ENCODE measurements around the gene INSL6. TPM values are rescaled to one million over a fixed set of nuclear protein-coding genes. Genes with fewer than 3 reads are reported as not detected.
"Not testable (repeated sequence)": the region's sequence is repeated elsewhere in the genome, so short reads cannot be mapped to it uniquely, and the experiment has no call there.

INSL6 gene
- total and polyA plus RNA-seq, 10 of the 15 experiments (the other 5 are each of a cell fraction or from before 2014, with no cell fraction given), result 0.10 to 1.6 (median 0.84) TPM; not detected in 7

DNA sequence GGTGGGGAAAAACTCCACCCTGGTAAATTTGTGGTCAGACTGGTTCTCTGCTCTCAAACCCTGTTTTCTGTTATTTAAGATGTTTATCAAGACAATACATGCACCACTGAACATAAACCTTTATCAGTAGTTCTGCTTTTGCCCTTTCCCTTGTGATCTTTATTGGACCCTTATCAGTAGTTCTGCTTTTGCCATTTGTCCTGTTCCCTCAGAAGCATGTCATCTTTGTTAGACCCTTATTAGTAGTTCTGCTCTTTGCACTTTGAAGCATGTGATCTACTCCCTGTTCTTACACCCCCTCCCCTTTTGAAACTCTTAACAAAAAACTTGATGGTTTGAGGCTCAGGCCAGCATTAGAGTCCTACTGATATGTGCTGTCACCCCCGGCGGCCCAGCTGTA, 4.8 kb downstream of the INSL6 start:
- H3K36me3 ChIP-seq (ENCODE audit: control insufficient read depth in 2 of 2, insufficient read depth in 2 of 2, low read length in 1 of 2); H3K4me2 ChIP-seq (ENCODE audit: control insufficient read depth, insufficient read depth); H3K4me3 ChIP-seq; ATAC-seq; DNase-seq (ENCODE audit: low read depth, low spot score); in situ Hi-C loops (cut with MboI); H3K9ac ChIP-seq (ENCODE audit: control insufficient read depth, insufficient read depth, low read length); BruUV-seq (replicated peaks); H2AFZ ChIP-seq (ENCODE audit: control insufficient read depth, low read depth, low read length); H4K20me1 ChIP-seq (ENCODE audit: control insufficient read depth, insufficient read depth); H3K9me3 ChIP-seq (replicated peaks; ENCODE audit: control insufficient read depth, insufficient read depth, low read length); H3K79me2 ChIP-seq (ENCODE audit: control insufficient read depth, insufficient read depth, low read length); H3K4me1 ChIP-seq (ENCODE audit: control insufficient read depth, insufficient read depth, low read length); POLR2A ChIA-PET; FAIRE-seq; CTCF ChIA-PET; RAD21 ChIA-PET (ENCODE audit: unreplicated experiment); H3K27ac ChIP-seq (ENCODE audit: control insufficient read depth, insufficient read depth); H3K27me3 ChIP-seq (replicated peaks in 1 of 2; ENCODE audit: control insufficient read depth in 2 of 2, insufficient read depth in 2 of 2, low read length in 1 of 2): not testable (repeated sequence)
- intact Hi-C loops (cut with micrococcal nuclease; ENCODE audit: unreplicated experiment), result loop anchor here (10.0 kb wide), 1 partner anchor 244 kb away; no protein-coding TSS in a partner anchor
- SMC1A ChIA-PET (ENCODE audit: uncharacterized antibody, unreplicated experiment), result interaction anchor here (0.8 kb wide), 1 partner anchor 262 kb away, joined by 3 read pairs; no protein-coding TSS in a partner anchor
- WGBS (ENCODE audit: insufficient coverage, insufficient replicate concordance, low lambda C conversion rate, missing lambda C conversion rate), result 90% methylated on average over 2 of the region's 2 CpGs

GRCh38 chr9:5178126-5178805, 7.2 kb downstream of the INSL6 start:
- no peak for FAIRE-seq
- Histone ChIP-seq H4K20me1 (ENCODE audit: control insufficient read depth, insufficient read depth) (no peaks in the 10 kb centered on the region), H3K9ac (ENCODE audit: control insufficient read depth, insufficient read depth, low read length) (no peak overlapping the region), H2AFZ (ENCODE audit: control insufficient read depth, low read depth, low read length) (no peak overlapping the region), H3K9me3 (replicated peaks; ENCODE audit: control insufficient read depth, insufficient read depth, low read length) (no peaks in the 10 kb centered on the region; the same call in 2 of the 3 replicates), H3K4me1 (ENCODE audit: control insufficient read depth, insufficient read depth, low read length) (no peaks in the 10 kb centered on the region), H3K27ac (ENCODE audit: control insufficient read depth, insufficient read depth) (no peak overlapping the region), H3K79me2 (ENCODE audit: control insufficient read depth, insufficient read depth, low read length) (no peaks in the 10 kb centered on the region), H3K4me2 (ENCODE audit: control insufficient read depth, insufficient read depth) (no peak overlapping the region), H3K4me3 (no peak overlapping the region), H3K36me3 (ENCODE audit: control insufficient read depth in 2 of 2, insufficient read depth in 2 of 2, low read length in 1 of 2) (no peaks in the 10 kb centered on the region), H3K27me3 (replicated peaks in 1 of 2; ENCODE audit: control insufficient read depth in 2 of 2, insufficient read depth in 2 of 2, low read length in 1 of 2) (no peaks in the 10 kb centered on the region)
- BruUV-seq (replicated peaks), result no TSS peak
- in situ Hi-C loops (cut with MboI) (no loop called here), intact Hi-C loops (cut with micrococcal nuclease; ENCODE audit: unreplicated experiment) (no loop called here)
- POLR2A ChIA-PET, result no interaction called here
- DNase-seq (ENCODE audit: low read depth, low spot score), result no peak
- ATAC-seq, result peak; percentile 21; the same call in 2 of the 3 replicates
- SMC1A ChIA-PET (ENCODE audit: uncharacterized antibody, unreplicated experiment), result interaction anchor here (1.3 kb wide), 1 partner anchor 38 kb away, joined by 3 read pairs; no protein-coding TSS in a partner anchor
- RAD21 ChIA-PET (ENCODE audit: unreplicated experiment), result no interaction called here
- CTCF ChIA-PET, result interaction anchor here (0.9 to 1.5 kb wide), 2 partner anchors 264 to 422 kb away, joined by 3 to 5 read pairs; no protein-coding TSS in a partner anchor
- WGBS (ENCODE audit: insufficient coverage, insufficient replicate concordance, low lambda C conversion rate, missing lambda C conversion rate), result 70% methylated on average over 4 of the region's 4 CpGs
- TF ChIP-seq GATAD2B (conservative IDR thresholded peaks at IDR 0.05; ENCODE audit: low read depth) (no peak), ZBTB4 (CRISPR knock-in tag; IDR thresholded peaks at IDR 0.05) (no peak), BCL11A (IDR thresholded peaks at IDR 0.05; ENCODE audit: low read depth, low read length) (no peak)
- TF ChIP-seq, protein P1, sequence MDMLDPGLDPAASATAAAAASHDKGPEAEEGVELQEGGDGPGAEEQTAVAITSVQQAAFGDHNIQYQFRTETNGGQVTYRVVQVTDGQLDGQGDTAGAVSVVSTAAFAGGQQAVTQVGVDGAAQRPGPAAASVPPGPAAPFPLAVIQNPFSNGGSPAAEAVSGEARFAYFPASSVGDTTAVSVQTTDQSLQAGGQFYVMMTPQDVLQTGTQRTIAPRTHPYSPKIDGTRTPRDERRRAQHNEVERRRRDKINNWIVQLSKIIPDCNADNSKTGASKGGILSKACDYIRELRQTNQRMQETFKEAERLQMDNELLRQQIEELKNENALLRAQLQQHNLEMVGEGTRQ (IDR thresholded peaks at IDR 0.05; ENCODE audit: borderline replicate concordance, low read depth, low read length), result no peak

All from GM12878 (cell line).